ENCODE data around the gene FLNB.
A peak's percentile ranks its signal among the peaks of the same experiment; 100 is the strongest.

- TF ChIP-seq ETS2 (tag; IDR thresholded peaks at IDR 0.05; ENCODE audit: borderline replicate concordance, poor library complexity, severe bottlenecking) (no peak), CTCF (IDR thresholded peaks at IDR 0.05 in 2 of 3, conservative IDR thresholded peaks at IDR 0.05 in 1 of 3; ENCODE audit: insufficient read depth in 2 of 3, low read depth in 1 of 3, low read length in 3 of 3) (no peak), EP300 (IDR thresholded peaks at IDR 0.05; ENCODE audit: low read length) (peak; percentile 70), SPI1 (IDR thresholded peaks at IDR 0.05; ENCODE audit: borderline replicate concordance, low read depth, low read length) (no peak), SP1 (CRISPR knock-in tag; IDR thresholded peaks at IDR 0.05) (no peak), ZNF609 (CRISPR knock-in tag; IDR thresholded peaks at IDR 0.05; ENCODE audit: borderline replicate concordance) (no peak), POLR3G (IDR thresholded peaks at IDR 0.05; ENCODE audit: extremely low read depth, insufficient read length, insufficient replicate concordance) (no peak), TBP (optimal IDR thresholded peaks at IDR 0.05; ENCODE audit: low read depth, low read length) (no peak), HDAC6 (IDR thresholded peaks at IDR 0.05; ENCODE audit: low read depth, low read length) (no peak)
These were observed 75.9 kb downstream of the FLNB start for GRCh38 chr3:58084166-58084565.

All from K562 (cell line).